Esophagus squamous epithelium (tissue), 5 donors: Measurements from ENCODE around the gene DEPDC5. TPM values are rescaled to one million over a fixed set of nuclear protein-coding genes. Genes with fewer than 3 reads are reported as not detected.

Experiments
- DNase-seq: peaks from one replicate; lab custom pipeline; 2025; lab: John Stamatoyannopoulos, UW
- H3K27ac ChIP-seq, 4 donors: fragments of 200-600 bp; sonication (generic); one replicate each; pipeline ENCODE4 v1.5.1; 2016 to 2019; ENCODE audit warnings: mild to moderate bottlenecking in 1 of 4
- H3K27me3 ChIP-seq, 4 donors: fragments of 200-600 bp; sonication (generic); 1 replicate in 3 of 4; 2 replicates in 1 of 4; pipeline versions ENCODE4 v1.5.1 to v1.6.0; 2017 to 2021; ENCODE audit warnings: antibody characterized with exemption in 1 of 4
- H3K36me3 ChIP-seq, 3 donors: fragments of 200-600 bp; sonication (generic); one replicate each; pipeline ENCODE4 v1.5.1; 2016 to 2019
- H3K4me1 ChIP-seq, 3 donors: fragments of 200-600 bp; sonication (generic); one replicate each; pipeline ENCODE4 v1.5.1; 2017 to 2019
- H3K4me3 ChIP-seq, 4 donors: fragments of 200-600 bp; sonication (generic); 1 replicate in 3 of 4; 2 replicates in 1 of 4; pipeline ENCODE4 v1.5.1; 2016 to 2019; ENCODE audit warnings: mild to moderate bottlenecking in 2 of 4, moderate library complexity in 1 of 4
- H3K9me3 ChIP-seq, 3 donors: fragments of 200-600 bp; sonication (generic); one replicate each; pipeline ENCODE4 v1.5.1; 2016 to 2019
- CTCF ChIP-seq, 6 experiments: fragments of 450-650 bp in 4 of 6; fragments of 200-600 bp in 2 of 6; sonication (generic) in 2 of 6; IDR thresholded peaks; one replicate each; pipeline ENCODE4 v1.5.1; 2016 to 2019; ENCODE audit warnings: antibody characterized with exemption in 6 of 6, mild to moderate bottlenecking in 4 of 6, moderate library complexity in 4 of 6
- POLR2A ChIP-seq, 4 donors: fragments of 450-650 bp; IDR thresholded peaks; one replicate each; pipeline ENCODE4 v1.6.1; 2017; ENCODE audit warnings: antibody characterized with exemption in 4 of 4, mild to moderate bottlenecking in 4 of 4, moderate library complexity in 3 of 4
- WGBS, 2 donors: methylation state at CpG; one replicate each; pipeline ENCODE4 v1.1.5; 2018; 5-methylcytosine and 5-hydroxymethylcytosine counted together
- intact Hi-C: fragments of 100-400 bp; cut with DNase I; formaldehyde crosslinking; loops from one replicate; pipeline ENCODE4 v1.15.0; 2022
- total RNA-seq, 4 donors: library from RNA; depleted of rRNA; stranded (reverse); fragments of >200 nt; gene quantifications; one replicate each; pipeline ENCODE4 v1.1.0, GENCODE V29; 2016
- donor health status: DM: yes; HTN: yes; CAD: no.

Gene DEPDC5
- total RNA-seq, 4 donors from 2014 or later, result 9.0 to 22.5 (median 15.0) TPM

GRCh38 chr22:31838917-31839316, 85.1 kb downstream of the DEPDC5 start:
- DNase-seq, result no peak
- TF ChIP-seq POLR2A (IDR thresholded peaks at IDR 0.05), result no peak
- TF ChIP-seq CTCF (IDR thresholded peaks at IDR 0.05), result no peak
- Histone ChIP-seq H3K27me3 (no peaks in the 10 kb centered on the region), H3K4me1 (no peaks in the 10 kb centered on the region), H3K9me3 (no peaks in the 10 kb centered on the region), H3K4me3 (no peak overlapping the region), H3K36me3 (peaks cover 5 to 100% (median 21%) of the 10 kb centered on the region in 3 donors), H3K27ac (no peak overlapping the region)
- WGBS, 2 donors, result 61 to 62% methylated on average over 3 of the region's 3 CpGs
- intact Hi-C loops, result no loop called here

GRCh38 chr22:31839986-31840385, 86.2 kb downstream of the DEPDC5 start:
- intact Hi-C loops, result no loop called here
- H3K27me3 ChIP-seq, result no peaks in the 10 kb centered on the region
- peaks cover 5 to 100% (median 21%) of the 10 kb centered on the region in 3 donors for H3K36me3 ChIP-seq
- no peaks in the 10 kb centered on the region for H3K9me3 ChIP-seq
- no peaks in the 10 kb centered on the region for H3K4me1 ChIP-seq
- 94 to 95% methylated on average over 1 of the region's 1 CpG for WGBS, 2 donors
- no peak overlapping the region for H3K4me3 ChIP-seq
- DNase-seq, result no peak
- no peak overlapping the region for H3K27ac ChIP-seq
- TF ChIP-seq POLR2A (IDR thresholded peaks at IDR 0.05) (no peak), CTCF (IDR thresholded peaks at IDR 0.05) (no peak)

- no peak for DNase-seq
- H3K4me1 ChIP-seq, result no peaks in the 10 kb centered on the region
- TF ChIP-seq POLR2A (IDR thresholded peaks at IDR 0.05) (no peak), CTCF (IDR thresholded peaks at IDR 0.05) (no peak)
- no peak overlapping the region for H3K27ac ChIP-seq
- no peak overlapping the region for H3K4me3 ChIP-seq
- no peaks in the 10 kb centered on the region for H3K9me3 ChIP-seq
- intact Hi-C loops, result no loop called here
- no peaks in the 10 kb centered on the region for H3K27me3 ChIP-seq
- peaks cover 5 to 100% (median 26%) of the 10 kb centered on the region in 3 donors for H3K36me3 ChIP-seq
Measured at GRCh38 chr22:31840585-31840984, 86.8 kb downstream of the DEPDC5 start.

- DNase-seq, result no peak
- no peaks in the 10 kb centered on the region for H3K4me1 ChIP-seq
- intact Hi-C loops, result no loop called here
- no peak overlapping the region for H3K4me3 ChIP-seq
- H3K27me3 ChIP-seq, result no peaks in the 10 kb centered on the region
- H3K9me3 ChIP-seq, result no peaks in the 10 kb centered on the region
- TF ChIP-seq POLR2A (IDR thresholded peaks at IDR 0.05) (no peak), CTCF (IDR thresholded peaks at IDR 0.05) (no peak)
- no peak overlapping the region for H3K27ac ChIP-seq
- 81 to 87% methylated on average over 8 of the region's 8 CpGs for WGBS, 2 donors
- H3K36me3 ChIP-seq, result peaks cover 5 to 100% (median 26%) of the 10 kb centered on the region in 3 donors
Measured at GRCh38 chr22:31841078-31841827, 87.4 kb downstream of the DEPDC5 start.

- no peak overlapping the region for H3K4me3 ChIP-seq
- no peaks in the 10 kb centered on the region for H3K27me3 ChIP-seq
- 84 to 91% methylated on average over 4 of the region's 4 CpGs for WGBS, 2 donors
- H3K4me1 ChIP-seq, result no peaks in the 10 kb centered on the region
- TF ChIP-seq CTCF (IDR thresholded peaks at IDR 0.05) (no peak), POLR2A (IDR thresholded peaks at IDR 0.05) (no peak)
- no peak overlapping the region for H3K27ac ChIP-seq
- no peaks in the 10 kb centered on the region for H3K9me3 ChIP-seq
- peaks cover 17 to 100% (median 40%) of the 10 kb centered on the region in 3 donors for H3K36me3 ChIP-seq
- no peak for DNase-seq
- intact Hi-C loops, result no loop called here
Measured at GRCh38 chr22:31843526-31843925, 89.7 kb downstream of the DEPDC5 start.
